IMR-90 (cell line): ENCODE results near the gene TOR2A.

Experiments used
- POLR2A ChIP-seq: IDR thresholded peaks from 2 replicates; pipeline ENCODE4 v1.6.1; 2012; ENCODE audit warnings: mild to moderate bottlenecking, low read depth, low read length
- RCOR1 ChIP-seq: IDR thresholded peaks from 2 replicates; pipeline ENCODE4 v1.6.1; 2012; ENCODE audit warnings: mild to moderate bottlenecking, low read length, improper control_type of control experiment; ENCODE audit not compliant: insufficient replicate concordance
- TF ChIP-seq, protein P1 (sequence below): conservative IDR thresholded peaks from 2 replicates; pipeline ENCODE4 v1.5.1; 2012; ENCODE audit warnings: mild to moderate bottlenecking, low read depth, low read length, improper control_type of control experiment

DNA sequence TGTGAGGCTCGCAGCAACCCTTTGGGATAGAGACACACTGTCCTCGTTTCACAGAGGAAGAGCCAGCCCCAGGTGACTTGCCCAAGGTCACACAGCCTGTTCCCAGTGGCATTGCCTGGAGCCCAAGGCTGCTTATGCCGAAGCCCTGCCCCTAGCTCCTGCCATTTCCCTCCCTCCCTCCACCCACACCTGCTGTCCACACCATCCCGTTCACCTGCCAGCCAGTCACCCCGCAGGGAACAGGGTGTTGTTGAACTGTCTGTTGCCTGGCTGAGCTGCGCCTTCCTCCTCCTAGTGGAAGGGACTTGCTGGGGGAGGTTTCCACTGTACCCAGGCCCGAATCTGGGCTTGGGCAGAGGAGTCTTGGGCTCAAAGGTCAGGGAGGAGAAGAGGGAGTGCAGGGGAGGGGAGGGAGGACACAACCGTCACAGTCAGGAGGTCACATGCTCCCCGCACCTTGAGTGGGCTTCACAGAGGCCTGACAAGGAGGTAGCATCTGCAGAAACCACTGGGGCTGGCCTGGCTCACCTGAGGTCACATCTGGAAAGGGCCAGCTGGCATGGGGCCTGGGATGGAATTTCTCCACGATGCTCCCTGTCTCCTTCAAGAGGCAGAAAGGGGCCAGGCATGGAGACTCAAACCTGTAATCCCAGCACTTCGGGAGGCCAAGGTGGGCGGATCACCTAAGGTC, 12.9 kb downstream of the TOR2A start:
- TF ChIP-seq, protein P1, sequence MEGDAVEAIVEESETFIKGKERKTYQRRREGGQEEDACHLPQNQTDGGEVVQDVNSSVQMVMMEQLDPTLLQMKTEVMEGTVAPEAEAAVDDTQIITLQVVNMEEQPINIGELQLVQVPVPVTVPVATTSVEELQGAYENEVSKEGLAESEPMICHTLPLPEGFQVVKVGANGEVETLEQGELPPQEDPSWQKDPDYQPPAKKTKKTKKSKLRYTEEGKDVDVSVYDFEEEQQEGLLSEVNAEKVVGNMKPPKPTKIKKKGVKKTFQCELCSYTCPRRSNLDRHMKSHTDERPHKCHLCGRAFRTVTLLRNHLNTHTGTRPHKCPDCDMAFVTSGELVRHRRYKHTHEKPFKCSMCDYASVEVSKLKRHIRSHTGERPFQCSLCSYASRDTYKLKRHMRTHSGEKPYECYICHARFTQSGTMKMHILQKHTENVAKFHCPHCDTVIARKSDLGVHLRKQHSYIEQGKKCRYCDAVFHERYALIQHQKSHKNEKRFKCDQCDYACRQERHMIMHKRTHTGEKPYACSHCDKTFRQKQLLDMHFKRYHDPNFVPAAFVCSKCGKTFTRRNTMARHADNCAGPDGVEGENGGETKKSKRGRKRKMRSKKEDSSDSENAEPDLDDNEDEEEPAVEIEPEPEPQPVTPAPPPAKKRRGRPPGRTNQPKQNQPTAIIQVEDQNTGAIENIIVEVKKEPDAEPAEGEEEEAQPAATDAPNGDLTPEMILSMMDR = no peak
- TF ChIP-seq POLR2A (no peak), RCOR1 (no peak)
